K562 (cell line): ENCODE data around the gene PELI2. TPM values are rescaled to one million over a fixed set of nuclear protein-coding genes. Genes with fewer than 3 reads are reported as not detected.

Experiments used
- SAFB ChIP-seq: fragments of 200-400 bp; formaldehyde crosslinking; IDR thresholded peaks from 2 replicates; pipeline ENCODE4 v1.6.1; 2017; ENCODE audit warnings: low read depth, low read length, borderline replicate concordance
- ZBTB11 ChIP-seq, 3 experiments: fragments of 200-800 bp in 1 of 3; fragments of 250-450 bp in 1 of 3; fragments of 450-650 bp in 1 of 3; sonication (Bioruptor Pico) in 1 of 3; sonication (Bioruptor generic) in 1 of 3; formaldehyde crosslinking in 1 of 3; IDR thresholded peaks; 2 replicates each; pipeline versions ENCODE4 v1.6.1 to v1.8.0; 2016 to 2022; ENCODE audit warnings: mild to moderate bottlenecking in 2 of 3, missing genetic modification characterization in 2 of 3, missing compliant biosample characterization in 1 of 3, moderate library complexity in 1 of 3
- polyA plus RNA-seq, 8 experiments: library from polyadenylated mRNA; depleted of rRNA in 4 of 8; stranded (reverse) in 5 of 8; unstranded in 3 of 8; fragments of >200 nt; fragmentation: Nextera tagmentation in 2 of 8; fragmentation: Illumina TruSeq in 1 of 8; extraction: Ambion mirVana in 2 of 8; extraction: Trizol in 1 of 8; gene quantifications; 2 replicates each; pipeline versions ENCODE4 v1.2.1 to v1.2.3, GENCODE V29; 2011 to 2014; ENCODE audit warnings: inconsistent platforms in 1 of 8, missing spikeins in 1 of 8
- total RNA-seq, 7 experiments: library from RNA; depleted of rRNA in 6 of 7; stranded (reverse); fragments of >200 nt in 6 of 7; fragmentation: Illumina TruSeq in 2 of 7; extraction: Trizol in 2 of 7; gene quantifications; 2 replicates each; pipeline versions ENCODE4 v1.2.1 to v1.2.3, GENCODE V29; 2011 to 2021; ENCODE audit warnings: low replicate concordance in 1 of 7
- TF ChIP-seq, protein P1 (sequence below): fragments of 250-450 bp; sonication (Bioruptor Pico); IDR thresholded peaks from 2 replicates; pipeline ENCODE4 v1.8.0; 2022; ENCODE audit warnings: inconsistent platforms
- TF ChIP-seq, protein P2 (sequence below): IDR thresholded peaks from 3 replicates; pipeline ENCODE4 v1.6.1; 2011; ENCODE audit warnings: borderline replicate concordance, mild to moderate bottlenecking, moderate library complexity; ENCODE audit not compliant: insufficient read length; ENCODE audit errors: extremely low read depth

PELI2 gene
- total and polyA plus RNA-seq, 9 of the 15 experiments (the other 6 are each of a cell fraction or from before 2014, with no cell fraction given): 0.20 to 1.5 (median 0.44) TPM

GRCh38 chr14:56147986-56148901, 30.0 kb downstream of the PELI2 start (continued):
- no peak for TF ChIP-seq ZBTB11 (CRISPR knock-in tag; IDR thresholded peaks at IDR 0.05)
- TF ChIP-seq SAFB: no peak
- TF ChIP-seq, protein P1, sequence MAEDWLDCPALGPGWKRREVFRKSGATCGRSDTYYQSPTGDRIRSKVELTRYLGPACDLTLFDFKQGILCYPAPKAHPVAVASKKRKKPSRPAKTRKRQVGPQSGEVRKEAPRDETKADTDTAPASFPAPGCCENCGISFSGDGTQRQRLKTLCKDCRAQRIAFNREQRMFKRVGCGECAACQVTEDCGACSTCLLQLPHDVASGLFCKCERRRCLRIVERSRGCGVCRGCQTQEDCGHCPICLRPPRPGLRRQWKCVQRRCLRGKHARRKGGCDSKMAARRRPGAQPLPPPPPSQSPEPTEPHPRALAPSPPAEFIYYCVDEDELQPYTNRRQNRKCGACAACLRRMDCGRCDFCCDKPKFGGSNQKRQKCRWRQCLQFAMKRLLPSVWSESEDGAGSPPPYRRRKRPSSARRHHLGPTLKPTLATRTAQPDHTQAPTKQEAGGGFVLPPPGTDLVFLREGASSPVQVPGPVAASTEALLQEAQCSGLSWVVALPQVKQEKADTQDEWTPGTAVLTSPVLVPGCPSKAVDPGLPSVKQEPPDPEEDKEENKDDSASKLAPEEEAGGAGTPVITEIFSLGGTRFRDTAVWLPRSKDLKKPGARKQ (CRISPR knock-in tag): no peak
- TF ChIP-seq, protein P2, sequence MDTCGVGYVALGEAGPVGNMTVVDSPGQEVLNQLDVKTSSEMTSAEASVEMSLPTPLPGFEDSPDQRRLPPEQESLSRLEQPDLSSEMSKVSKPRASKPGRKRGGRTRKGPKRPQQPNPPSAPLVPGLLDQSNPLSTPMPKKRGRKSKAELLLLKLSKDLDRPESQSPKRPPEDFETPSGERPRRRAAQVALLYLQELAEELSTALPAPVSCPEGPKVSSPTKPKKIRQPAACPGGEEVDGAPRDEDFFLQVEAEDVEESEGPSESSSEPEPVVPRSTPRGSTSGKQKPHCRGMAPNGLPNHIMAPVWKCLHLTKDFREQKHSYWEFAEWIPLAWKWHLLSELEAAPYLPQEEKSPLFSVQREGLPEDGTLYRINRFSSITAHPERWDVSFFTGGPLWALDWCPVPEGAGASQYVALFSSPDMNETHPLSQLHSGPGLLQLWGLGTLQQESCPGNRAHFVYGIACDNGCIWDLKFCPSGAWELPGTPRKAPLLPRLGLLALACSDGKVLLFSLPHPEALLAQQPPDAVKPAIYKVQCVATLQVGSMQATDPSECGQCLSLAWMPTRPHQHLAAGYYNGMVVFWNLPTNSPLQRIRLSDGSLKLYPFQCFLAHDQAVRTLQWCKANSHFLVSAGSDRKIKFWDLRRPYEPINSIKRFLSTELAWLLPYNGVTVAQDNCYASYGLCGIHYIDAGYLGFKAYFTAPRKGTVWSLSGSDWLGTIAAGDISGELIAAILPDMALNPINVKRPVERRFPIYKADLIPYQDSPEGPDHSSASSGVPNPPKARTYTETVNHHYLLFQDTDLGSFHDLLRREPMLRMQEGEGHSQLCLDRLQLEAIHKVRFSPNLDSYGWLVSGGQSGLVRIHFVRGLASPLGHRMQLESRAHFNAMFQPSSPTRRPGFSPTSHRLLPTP: no peak
